Mesodermal cell (in vitro differentiated cells): Measurements from ENCODE around the gene AAMDC. TPM values are rescaled to one million over a fixed set of nuclear protein-coding genes. Genes with fewer than 3 reads are reported as not detected.

Source experiments
- H3K27ac ChIP-seq: 2 replicates; pipeline ENCODE4 v1.7.0; 2013; ENCODE audit warnings: mild to moderate bottlenecking, low read depth, low read length, moderate library complexity; ENCODE audit not compliant: severe bottlenecking
- H3K36me3 ChIP-seq: 2 replicates; pipeline ENCODE4 v1.7.1; 2013; ENCODE audit warnings: mild to moderate bottlenecking, low read length, moderate library complexity; ENCODE audit not compliant: control insufficient read depth, insufficient read depth
- H3K4me1 ChIP-seq: one replicate; pipeline ENCODE4 v1.7.1; 2013; ENCODE audit warnings: mild to moderate bottlenecking, low read length; ENCODE audit not compliant: insufficient read depth, control insufficient read depth, poor library complexity, severe bottlenecking
- H3K4me3 ChIP-seq: 2 replicates; pipeline ENCODE4 v1.7.0; 2013; ENCODE audit warnings: low read length, control low read depth, mild to moderate bottlenecking; ENCODE audit not compliant: insufficient read depth, poor library complexity, severe bottlenecking; ENCODE audit errors: extremely low read depth
- H3K9me3 ChIP-seq: 2 replicates; pipeline ENCODE4 v1.7.1; 2013; ENCODE audit warnings: mild to moderate bottlenecking, low read length, moderate library complexity; ENCODE audit not compliant: control insufficient read depth
- WGBS, 2 experiments: methylation state at CpG; one replicate each; pipeline ENCODE4 v1.1.5; 2013; ENCODE audit warnings: missing lambda C conversion rate in 2 of 2; ENCODE audit not compliant: insufficient coverage in 2 of 2; 5-methylcytosine and 5-hydroxymethylcytosine counted together
- polyA plus RNA-seq, 2 experiments: library from polyadenylated mRNA; stranded (reverse); fragments of 50-300 nt; gene quantifications; one replicate each; pipeline ENCODE4 v1.2.3, GENCODE V29; 2013

AAMDC gene
- polyA plus RNA-seq (2013, experiment 1 of 2): 39.5 TPM
- polyA plus RNA-seq (2013, experiment 2 of 2): 40.2 TPM

- Histone ChIP-seq H3K27ac (peak within 1 kb of the TSS; percentile 85), H3K4me1 (peaks cover 11% of the 10 kb centered on the region), H3K9me3 (no peaks in the 10 kb centered on the region), H3K36me3 (peaks cover 11% of the 10 kb centered on the region), H3K4me3 (peak within 1 kb of the TSS; percentile 100)
- 0% methylated on average over 43 to 46 of the region's 64 CpGs for WGBS, 2 experiments
Observed at GRCh38 chr11:77820565-77821348, at the start of gene AAMDC, which contains the start of gene RSF1. Gene AAMDC, plus strand, starts transcription at chr11:77821144. Its CDS starts 21,353 bp downstream, at chr11:77842497. Gene RSF1, minus strand, starts transcription at chr11:77820722. Its CDS starts 8 bp downstream, at chr11:77820714.

GRCh38 chr11:77775936-77776335 is 45.0 kb upstream of the AAMDC start:
- Histone ChIP-seq H3K36me3 (peaks cover 2% of the 10 kb centered on the region), H3K9me3 (no peaks in the 10 kb centered on the region), H3K27ac (peak overlapping the region; percentile 10), H3K4me3 (no peak overlapping the region), H3K4me1 (peaks cover 17% of the 10 kb centered on the region)
- 100% methylated on average over 1 of the region's 2 CpGs; no CpG with 5 or more reads in 1 of the 2 experiments for WGBS, 2 experiments

- Histone ChIP-seq H3K36me3 (peaks cover 2% of the 10 kb centered on the region), H3K9me3 (no peaks in the 10 kb centered on the region), H3K4me3 (no peak overlapping the region), H3K4me1 (peaks cover 13% of the 10 kb centered on the region), H3K27ac (no peak overlapping the region)
- no CpG with 5 or more reads among the region's 1 CpG for WGBS, 2 experiments
Observed at GRCh38 chr11:77776455-77776854, 44.5 kb upstream of the AAMDC start.

- no CpG with 5 or more reads among the region's 1 CpG for WGBS, 2 experiments
- Histone ChIP-seq H3K9me3 (no peaks in the 10 kb centered on the region), H3K27ac (no peak overlapping the region), H3K4me3 (no peak overlapping the region), H3K4me1 (peaks cover 2% of the 10 kb centered on the region), H3K36me3 (peaks cover 2% of the 10 kb centered on the region)
Observed at GRCh38 chr11:77778118-77778517, 42.8 kb upstream of the AAMDC start.

- no peak overlapping the region for H3K4me3 ChIP-seq
- peaks cover 2% of the 10 kb centered on the region for H3K36me3 ChIP-seq
- H3K27ac ChIP-seq: no peak overlapping the region
- H3K4me1 ChIP-seq: peaks cover 2% of the 10 kb centered on the region
- no peaks in the 10 kb centered on the region for H3K9me3 ChIP-seq
- WGBS, 2 experiments: 100% methylated on average over 1 of the region's 1 CpG
Observed at GRCh38 chr11:77778549-77778948, 42.4 kb upstream of the AAMDC start.

DNA sequence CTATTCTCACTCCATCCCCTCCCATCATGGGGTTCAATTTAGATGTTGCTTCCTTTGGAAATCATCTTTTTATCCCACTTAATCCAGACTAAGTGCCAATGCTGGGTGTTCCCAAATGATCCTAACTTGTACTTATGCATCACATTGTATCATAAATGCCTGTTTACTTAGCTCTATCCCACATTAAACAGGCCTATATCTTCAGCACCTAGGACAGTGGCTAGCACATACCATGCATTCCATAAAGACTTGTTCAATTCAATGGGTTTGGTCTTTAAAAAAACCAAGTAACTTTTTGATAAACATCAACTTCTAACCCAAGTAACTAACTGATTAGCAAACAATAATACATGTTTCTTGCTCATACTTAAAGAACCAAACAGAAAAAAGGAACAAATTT is 41.0 kb upstream of the AAMDC start:
- no peak overlapping the region for H3K27ac ChIP-seq

GRCh38 chr11:77783025-77783424 is 37.9 kb upstream of the AAMDC start:
- H3K4me1 ChIP-seq: peaks cover 2% of the 10 kb centered on the region
- WGBS, 2 experiments: no CpG with 5 or more reads among the region's 1 CpG
- H3K9me3 ChIP-seq: no peaks in the 10 kb centered on the region
- H3K36me3 ChIP-seq: no peaks in the 10 kb centered on the region
- no peak overlapping the region for H3K4me3 ChIP-seq
- no peak overlapping the region for H3K27ac ChIP-seq

More for the DNA sequence above, 41.0 kb upstream of the AAMDC start:
- H3K36me3 ChIP-seq: peaks cover 2% of the 10 kb centered on the region
- H3K4me3 ChIP-seq: no peak overlapping the region
- peaks cover 2% of the 10 kb centered on the region for H3K4me1 ChIP-seq
- H3K9me3 ChIP-seq: no peaks in the 10 kb centered on the region

GRCh38 chr11:77784572-77784971 is 36.4 kb upstream of the AAMDC start:
- 96 to 100% methylated on average over 2 to 3 of the region's 3 CpGs for WGBS, 2 experiments

GRCh38 chr11:77789061-77789730 is 31.7 kb upstream of the AAMDC start:
- H3K9me3 ChIP-seq: peaks cover 12% of the 10 kb centered on the region

More at GRCh38 chr11:77784572-77784971, 36.4 kb upstream of the AAMDC start:
- Histone ChIP-seq H3K36me3 (no peaks in the 10 kb centered on the region), H3K27ac (no peak overlapping the region), H3K9me3 (no peaks in the 10 kb centered on the region), H3K4me1 (peaks cover 2% of the 10 kb centered on the region), H3K4me3 (no peak overlapping the region)

GRCh38 chr11:77789731-77790476 is 31.0 kb upstream of the AAMDC start:
- Histone ChIP-seq H3K4me3 (no peak overlapping the region), H3K27ac (no peak overlapping the region), H3K4me1 (no peaks in the 10 kb centered on the region), H3K36me3 (peaks cover 31% of the 10 kb centered on the region), H3K9me3 (peaks cover 12% of the 10 kb centered on the region)
- WGBS, 2 experiments: 83 to 100% methylated on average over 2 to 3 of the region's 5 CpGs

More at GRCh38 chr11:77789061-77789730, 31.7 kb upstream of the AAMDC start:
- Histone ChIP-seq H3K4me1 (no peaks in the 10 kb centered on the region), H3K27ac (no peak overlapping the region), H3K4me3 (no peak overlapping the region), H3K36me3 (peaks cover 29% of the 10 kb centered on the region)
- WGBS, 2 experiments: 84 to 85% methylated on average over 6 to 10 of the region's 11 CpGs
